ENCODE results near the gene GATA3. TPM values are rescaled to one million over a fixed set of nuclear protein-coding genes. Genes with fewer than 3 reads are reported as not detected.
A peak's percentile ranks its signal among the peaks of the same experiment; 100 is the strongest.

The GATA3 gene
- total RNA-seq, 4 donors from 2014 or later = 110 to 303 (median 163) TPM

DNA sequence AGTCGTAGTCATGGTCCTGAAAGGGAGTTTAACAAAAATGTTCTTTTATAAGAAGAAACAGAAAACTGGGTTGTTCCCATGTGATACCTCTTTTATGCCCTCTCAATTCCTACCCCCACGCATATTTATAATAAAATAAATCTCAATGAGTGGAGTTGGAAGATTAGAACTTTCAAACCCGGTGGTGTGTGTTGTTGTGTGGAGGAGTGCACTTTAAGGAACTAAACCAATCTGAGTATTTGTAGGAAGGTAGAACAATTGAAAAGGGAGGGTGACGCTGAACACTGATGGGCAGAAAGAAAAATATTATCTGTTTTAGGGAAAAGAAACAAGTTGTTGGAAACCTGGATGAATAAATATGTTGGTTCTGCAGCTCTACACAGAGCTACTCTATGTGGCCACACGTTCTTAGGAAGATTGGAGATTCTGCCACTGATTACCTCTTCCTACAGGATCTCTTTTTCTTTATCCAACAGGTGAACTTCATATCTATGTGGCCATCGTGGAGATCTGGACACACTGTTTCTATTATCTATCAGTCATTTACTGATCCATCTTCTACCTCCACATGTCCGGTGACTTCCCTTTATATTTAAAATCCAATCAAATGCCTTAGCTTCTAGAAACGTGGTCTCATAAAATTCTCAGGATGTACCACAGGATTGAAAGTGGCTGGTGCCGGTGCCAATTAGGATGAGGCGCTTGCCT is 13.1 kb upstream of the GATA3 start:
- WGBS, 2 donors = 16 to 17% methylated on average over 10 of the region's 10 CpGs

DNA sequence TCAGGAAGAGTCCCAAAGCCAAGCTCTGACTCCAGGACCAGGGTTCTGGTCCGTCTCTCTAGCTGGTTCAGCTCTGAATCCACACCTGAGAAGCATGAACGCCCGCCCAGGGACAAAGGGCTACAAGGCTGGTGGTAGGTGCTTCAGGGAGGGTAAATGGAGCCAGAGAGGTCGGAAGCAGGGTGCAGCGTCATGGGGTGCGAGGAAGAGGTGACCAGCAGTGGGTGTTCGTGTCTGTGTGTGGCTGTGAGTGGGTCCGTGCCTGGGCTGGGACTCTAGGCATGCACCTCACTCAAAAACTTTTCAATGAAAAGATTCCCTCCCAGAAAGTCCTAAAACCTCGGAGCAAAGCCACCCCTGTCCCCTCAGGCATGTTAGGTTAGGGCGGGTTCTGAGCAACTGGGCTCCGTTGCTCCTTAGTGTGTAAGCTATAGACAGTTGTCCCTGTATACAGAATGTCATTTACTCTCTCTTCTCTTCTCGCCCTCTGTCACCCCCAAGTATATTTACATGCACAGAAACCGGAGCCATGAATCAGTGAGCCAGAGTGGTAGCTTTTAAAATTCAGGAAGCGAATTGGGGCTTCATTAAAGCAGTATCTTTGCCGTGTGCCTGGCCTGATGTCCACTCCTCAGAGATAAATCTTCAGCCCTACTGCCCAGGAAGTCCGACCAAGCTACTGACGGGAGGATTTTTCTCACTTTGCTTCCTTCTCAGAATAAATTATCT is 12.3 kb upstream of the GATA3 start:
- WGBS, 2 donors = 30% methylated on average over 17 of the region's 17 CpGs
- intact Hi-C loops (cut with DNase I; ENCODE audit: low total_unique reads) = no loop called here
- no peak overlapping the region for H3K4me3 ChIP-seq (ENCODE audit: low read depth, poor library complexity, severe bottlenecking)
- DNase-seq (ENCODE audit: low spot score in 2 of 2) = peak in 1 of 2 donors; percentile 81
- TF ChIP-seq, protein P1, sequence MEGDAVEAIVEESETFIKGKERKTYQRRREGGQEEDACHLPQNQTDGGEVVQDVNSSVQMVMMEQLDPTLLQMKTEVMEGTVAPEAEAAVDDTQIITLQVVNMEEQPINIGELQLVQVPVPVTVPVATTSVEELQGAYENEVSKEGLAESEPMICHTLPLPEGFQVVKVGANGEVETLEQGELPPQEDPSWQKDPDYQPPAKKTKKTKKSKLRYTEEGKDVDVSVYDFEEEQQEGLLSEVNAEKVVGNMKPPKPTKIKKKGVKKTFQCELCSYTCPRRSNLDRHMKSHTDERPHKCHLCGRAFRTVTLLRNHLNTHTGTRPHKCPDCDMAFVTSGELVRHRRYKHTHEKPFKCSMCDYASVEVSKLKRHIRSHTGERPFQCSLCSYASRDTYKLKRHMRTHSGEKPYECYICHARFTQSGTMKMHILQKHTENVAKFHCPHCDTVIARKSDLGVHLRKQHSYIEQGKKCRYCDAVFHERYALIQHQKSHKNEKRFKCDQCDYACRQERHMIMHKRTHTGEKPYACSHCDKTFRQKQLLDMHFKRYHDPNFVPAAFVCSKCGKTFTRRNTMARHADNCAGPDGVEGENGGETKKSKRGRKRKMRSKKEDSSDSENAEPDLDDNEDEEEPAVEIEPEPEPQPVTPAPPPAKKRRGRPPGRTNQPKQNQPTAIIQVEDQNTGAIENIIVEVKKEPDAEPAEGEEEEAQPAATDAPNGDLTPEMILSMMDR (IDR thresholded peaks at IDR 0.05) = no peak
- TF ChIP-seq POLR2A (IDR thresholded peaks at IDR 0.05) = no peak

More for the DNA sequence above, 13.1 kb upstream of the GATA3 start:
- no peak overlapping the region for H3K4me3 ChIP-seq (ENCODE audit: low read depth, poor library complexity, severe bottlenecking)
- intact Hi-C loops (cut with DNase I; ENCODE audit: low total_unique reads) = no loop called here
- DNase-seq (ENCODE audit: low spot score in 2 of 2) = no peak
- TF ChIP-seq POLR2A (IDR thresholded peaks at IDR 0.05) = no peak
- TF ChIP-seq, protein P1 (IDR thresholded peaks at IDR 0.05) = no peak

DNA sequence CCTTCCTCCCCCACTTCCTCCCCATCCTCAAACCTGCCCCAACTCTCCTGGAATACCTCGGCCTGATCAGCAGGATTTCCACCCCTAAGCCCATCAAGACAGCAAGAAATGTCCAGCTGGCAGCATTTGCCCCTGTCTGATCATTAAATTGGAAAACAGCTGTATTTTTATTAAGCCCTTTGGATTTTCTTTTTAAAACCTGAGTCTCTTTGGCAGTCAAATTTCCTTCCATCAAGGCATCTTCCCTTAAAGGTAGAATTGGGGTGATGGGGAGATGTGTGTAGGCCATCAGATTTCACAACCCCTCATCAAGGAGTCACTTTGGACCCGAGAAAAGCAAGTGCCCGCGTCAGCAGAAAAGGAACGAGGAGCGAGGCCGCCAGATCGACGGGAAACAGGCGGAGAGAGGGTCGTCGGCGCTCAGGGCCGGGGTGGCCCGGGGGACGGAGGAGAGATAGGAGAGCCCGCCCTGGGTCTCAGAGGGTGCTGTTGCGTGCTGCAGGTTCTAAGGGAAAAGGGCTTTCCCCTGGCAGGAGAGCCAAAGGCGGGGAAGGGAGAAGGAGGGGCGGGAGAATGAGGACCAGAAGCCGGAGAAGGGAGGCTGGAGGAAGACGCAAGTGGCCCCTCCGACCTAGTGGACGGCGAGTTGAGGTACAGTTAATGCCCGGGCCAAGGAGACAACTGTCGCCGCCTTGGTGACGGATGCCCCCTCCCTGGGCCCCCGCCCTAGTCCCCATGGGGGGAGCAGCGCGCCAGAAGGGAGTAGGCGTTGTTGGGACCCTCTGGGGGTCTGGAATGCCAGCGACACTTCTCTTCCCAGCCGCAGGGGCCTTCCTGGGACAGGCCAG is 11.5 kb upstream of the GATA3 start:
- WGBS, 2 donors = 29 to 36% methylated on average over 35 of the region's 35 CpGs
- intact Hi-C loops (cut with DNase I; ENCODE audit: low total_unique reads) = no loop called here
- DNase-seq (ENCODE audit: low spot score in 2 of 2) = peak in 1 of 2 donors; percentile 82
- TF ChIP-seq, protein P1 (IDR thresholded peaks at IDR 0.05) = no peak
- TF ChIP-seq POLR2A (IDR thresholded peaks at IDR 0.05) = no peak
- H3K4me3 ChIP-seq (ENCODE audit: low read depth, poor library complexity, severe bottlenecking) = no peak overlapping the region

DNA sequence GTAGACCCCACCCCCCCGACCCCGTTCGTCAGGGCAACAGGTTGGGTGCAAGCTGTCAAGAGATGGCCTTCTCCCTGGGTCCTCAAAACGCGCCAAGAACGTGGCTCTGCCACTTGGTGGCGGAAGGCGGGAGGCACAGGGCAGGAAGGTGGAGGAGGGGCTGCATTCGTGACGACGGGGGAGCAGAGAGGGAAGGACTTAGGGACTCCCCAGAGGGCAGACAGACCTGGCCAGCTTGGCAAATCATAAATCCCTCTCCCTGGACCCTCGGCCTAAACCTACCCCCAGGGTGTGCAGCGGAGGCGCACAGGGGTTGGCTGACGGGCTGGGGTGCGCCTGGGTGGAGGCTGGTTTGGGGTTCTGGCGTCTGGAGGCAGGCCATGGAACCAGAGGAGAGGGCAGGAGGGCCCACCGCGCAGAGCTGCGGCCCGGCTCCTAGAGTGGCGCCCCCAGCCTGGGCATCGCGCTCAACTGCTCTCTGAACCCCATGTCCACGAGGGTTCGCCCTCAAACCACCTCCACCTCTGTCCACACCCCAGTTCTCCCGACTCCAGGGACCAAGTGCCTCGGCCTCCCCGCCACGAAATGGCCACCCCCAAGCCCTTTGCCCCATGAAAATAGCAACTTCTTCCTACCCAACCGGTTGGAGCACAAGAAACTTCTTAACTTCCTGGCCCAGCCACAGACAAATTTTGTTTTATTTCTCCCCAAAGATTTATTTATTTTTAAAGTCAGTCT is 10.8 kb upstream of the GATA3 start:
- 29% methylated on average over 24 to 25 of the region's 31 CpGs for WGBS, 2 donors
- no peak overlapping the region for H3K4me3 ChIP-seq (ENCODE audit: low read depth, poor library complexity, severe bottlenecking)
- peak in 1 of 2 donors; percentile 80 for DNase-seq (ENCODE audit: low spot score in 2 of 2)
- TF ChIP-seq POLR2A (IDR thresholded peaks at IDR 0.05) = no peak
- TF ChIP-seq, protein P1 (IDR thresholded peaks at IDR 0.05) = no peak
- intact Hi-C loops (cut with DNase I; ENCODE audit: low total_unique reads) = no loop called here

DNA sequence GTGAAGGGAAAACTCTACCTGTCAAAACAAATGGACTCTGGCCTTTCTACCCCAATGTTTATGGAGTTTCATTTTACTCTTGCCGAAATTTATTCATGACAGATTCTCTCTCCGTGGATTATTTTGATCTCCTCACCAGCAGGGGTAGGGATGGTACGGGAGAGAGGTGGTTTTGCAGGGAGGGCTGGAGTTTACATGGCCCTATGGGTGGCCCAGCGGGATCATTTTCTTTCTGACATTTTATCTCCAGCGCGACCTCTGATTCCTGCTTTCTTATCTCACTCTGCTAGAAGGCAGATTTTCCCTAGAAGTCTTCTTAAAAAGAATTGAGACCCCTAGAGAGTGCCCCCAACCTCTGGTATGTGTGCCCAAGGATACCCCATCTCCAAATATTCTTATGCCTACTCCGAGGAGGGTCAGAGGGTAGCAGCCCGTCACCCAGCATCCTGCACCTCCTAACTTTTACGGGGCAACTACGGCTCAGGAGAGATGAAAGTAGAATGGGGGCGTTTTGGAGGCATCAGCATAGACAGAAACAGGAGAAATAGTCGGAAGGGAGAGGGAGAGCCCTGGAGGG is 10.1 kb upstream of the GATA3 start:
- no peak overlapping the region for H3K4me3 ChIP-seq (ENCODE audit: low read depth, poor library complexity, severe bottlenecking)
- no peak for DNase-seq (ENCODE audit: low spot score in 2 of 2)
- TF ChIP-seq, protein P1 (IDR thresholded peaks at IDR 0.05) = no peak
- TF ChIP-seq POLR2A (IDR thresholded peaks at IDR 0.05) = no peak
- WGBS, 2 donors = 50 to 64% methylated on average over 12 of the region's 12 CpGs
- intact Hi-C loops (cut with DNase I; ENCODE audit: low total_unique reads) = no loop called here

Data from lower leg skin (tissue), 4 donors.